Inflammatory macrophage treated with lipopolysaccharide for 1 hour (primary cell): ENCODE results near the gene CNTFR.

Experiments used
- DNase-seq, 2 donors: peaks; one replicate each; pipeline ENCODE4 v3.0.0-alpha.2; 2020 to 2022

The CNTFR gene

GRCh38 chr9:34590381-34591247 lies 1.1 kb upstream of the CNTFR start:
- DNase-seq, result peak; percentile 19 to 47

- DNase-seq, result no peak
Observed at GRCh38 chr9:34588671-34589635, 571 bp downstream of the CNTFR start.

GRCh38 chr9:34587271-34587670 lies 2.3 kb downstream of the CNTFR start:
- no peak for DNase-seq

GRCh38 chr9:34585946-34586669 lies 3.4 kb downstream of the CNTFR start:
- no peak for DNase-seq

- no peak for DNase-seq
Observed at GRCh38 chr9:34584970-34585369, 4.6 kb downstream of the CNTFR start.

GRCh38 chr9:34582787-34583186 lies 6.7 kb downstream of the CNTFR start:
- DNase-seq, result no peak

GRCh38 chr9:34581318-34581717 lies 8.2 kb downstream of the CNTFR start:
- no peak for DNase-seq

GRCh38 chr9:34580358-34580757 lies 9.2 kb downstream of the CNTFR start:
- DNase-seq, result no peak

- no peak for DNase-seq
Observed at GRCh38 chr9:34579808-34580163, 9.7 kb downstream of the CNTFR start.

- DNase-seq, result no peak
Observed at GRCh38 chr9:34579104-34579807, 10.3 kb downstream of the CNTFR start.

- no peak for DNase-seq
Observed at GRCh38 chr9:34578241-34579103, 11.1 kb downstream of the CNTFR start.

- DNase-seq, result no peak
Observed at GRCh38 chr9:34577400-34578240, 11.9 kb downstream of the CNTFR start.

- no peak for DNase-seq
Observed at GRCh38 chr9:34576597-34577399, 12.7 kb downstream of the CNTFR start.

GRCh38 chr9:34575862-34576596 lies 13.5 kb downstream of the CNTFR start:
- DNase-seq, result no peak

GRCh38 chr9:34575241-34575640 lies 14.3 kb downstream of the CNTFR start:
- DNase-seq, result no peak

GRCh38 chr9:34574571-34574970 lies 15.0 kb downstream of the CNTFR start:
- DNase-seq, result no peak

GRCh38 chr9:34573599-34574325 lies 15.8 kb downstream of the CNTFR start:
- DNase-seq, result no peak

- no peak for DNase-seq
Observed at GRCh38 chr9:34572628-34573027, 16.9 kb downstream of the CNTFR start.
